GM23338 (cell line): Measurements from ENCODE around the gene POLR3E.

Experiments
- CREB1 ChIP-seq: fragments of 250-450 bp; sonication (Bioruptor Pico); IDR thresholded peaks from 2 replicates; pipeline ENCODE4 v1.5.0; 2020; ENCODE audit warnings: low read depth, mild to moderate bottlenecking, moderate library complexity
- EZH2 ChIP-seq: fragments of 200-600 bp; sonication (generic); IDR thresholded peaks from one replicate; pipeline ENCODE4 v1.8.0; 2017; ENCODE audit warnings: antibody characterized with exemption, mild to moderate bottlenecking, low read depth; ENCODE audit not compliant: unreplicated experiment
- EZH2phosphoT487 ChIP-seq: fragments of 200-600 bp; sonication (generic); IDR thresholded peaks from one replicate; pipeline ENCODE4 v1.8.1; 2018; ENCODE audit warnings: antibody characterized with exemption; ENCODE audit not compliant: unreplicated experiment
- JUNB ChIP-seq: IDR thresholded peaks from one replicate; pipeline ENCODE4 v1.6.1; 2016; ENCODE audit warnings: antibody characterized with exemption; ENCODE audit not compliant: unreplicated experiment
- NANOG ChIP-seq: IDR thresholded peaks from 2 replicates; pipeline ENCODE4 v1.6.1; 2016; ENCODE audit warnings: antibody characterized with exemption, borderline replicate concordance
- POLR2AphosphoS5 ChIP-seq: IDR thresholded peaks from 2 replicates; pipeline ENCODE4 v1.6.1; 2016; ENCODE audit warnings: antibody characterized with exemption, low read depth
- REST ChIP-seq: IDR thresholded peaks from one replicate; pipeline ENCODE4 v1.6.1; 2018; ENCODE audit warnings: antibody characterized with exemption; ENCODE audit not compliant: unreplicated experiment
- STAT1 ChIP-seq: IDR thresholded peaks from one replicate; pipeline ENCODE4 v1.6.1; 2016; ENCODE audit warnings: antibody characterized with exemption; ENCODE audit not compliant: unreplicated experiment
- ZNF331 ChIP-seq: fragments of 250-450 bp; sonication (Bioruptor Pico); IDR thresholded peaks from 2 replicates; pipeline ENCODE4 v1.5.0; 2020; ENCODE audit warnings: low read depth, mild to moderate bottlenecking, moderate library complexity
- ZNF462 ChIP-seq: fragments of 250-450 bp; sonication (Bioruptor Pico); IDR thresholded peaks from 2 replicates; pipeline ENCODE4 v1.5.0; 2020; ENCODE audit warnings: mild to moderate bottlenecking, moderate library complexity
- TF ChIP-seq, protein P1 (sequence below), 2 experiments: fragments of 200-600 bp in 1 of 2; sonication (generic) in 1 of 2; conservative IDR thresholded peaks; 2 replicates each; pipeline versions ENCODE4 v1.5.1 to v1.6.1; 2016 to 2017; ENCODE audit warnings: antibody characterized with exemption in 2 of 2, low read depth in 2 of 2, mild to moderate bottlenecking in 2 of 2, moderate library complexity in 1 of 2
- TF ChIP-seq, protein P2 (sequence below): IDR thresholded peaks from 2 replicates; pipeline ENCODE4 v1.6.1; 2016; ENCODE audit warnings: antibody characterized with exemption

DNA sequence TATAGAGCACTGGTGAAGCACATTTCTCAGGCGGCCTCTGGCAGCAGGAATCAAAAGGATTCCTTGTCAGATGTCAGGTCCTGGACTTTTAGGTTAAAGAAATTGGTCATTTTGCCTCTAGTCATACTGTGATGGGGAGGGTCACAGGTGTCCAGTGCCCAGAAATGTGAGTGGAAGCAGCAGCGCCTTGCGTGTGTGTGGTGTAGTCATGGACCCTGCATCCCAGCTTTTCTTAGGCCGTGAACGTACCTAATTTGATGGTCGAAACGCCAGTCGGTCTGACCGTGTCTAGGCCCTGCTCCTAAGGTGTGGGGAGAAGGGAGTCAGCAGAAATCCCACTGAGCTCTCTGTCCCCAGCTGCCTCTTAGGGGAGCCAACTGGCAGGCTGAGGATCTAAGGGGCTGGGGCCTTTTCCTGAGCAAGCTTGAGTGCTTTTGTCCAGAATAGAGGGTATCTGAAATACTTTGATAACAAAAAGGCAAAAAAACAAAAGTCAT, 32.0 kb downstream of the POLR3E start:
- TF ChIP-seq, protein P1, sequence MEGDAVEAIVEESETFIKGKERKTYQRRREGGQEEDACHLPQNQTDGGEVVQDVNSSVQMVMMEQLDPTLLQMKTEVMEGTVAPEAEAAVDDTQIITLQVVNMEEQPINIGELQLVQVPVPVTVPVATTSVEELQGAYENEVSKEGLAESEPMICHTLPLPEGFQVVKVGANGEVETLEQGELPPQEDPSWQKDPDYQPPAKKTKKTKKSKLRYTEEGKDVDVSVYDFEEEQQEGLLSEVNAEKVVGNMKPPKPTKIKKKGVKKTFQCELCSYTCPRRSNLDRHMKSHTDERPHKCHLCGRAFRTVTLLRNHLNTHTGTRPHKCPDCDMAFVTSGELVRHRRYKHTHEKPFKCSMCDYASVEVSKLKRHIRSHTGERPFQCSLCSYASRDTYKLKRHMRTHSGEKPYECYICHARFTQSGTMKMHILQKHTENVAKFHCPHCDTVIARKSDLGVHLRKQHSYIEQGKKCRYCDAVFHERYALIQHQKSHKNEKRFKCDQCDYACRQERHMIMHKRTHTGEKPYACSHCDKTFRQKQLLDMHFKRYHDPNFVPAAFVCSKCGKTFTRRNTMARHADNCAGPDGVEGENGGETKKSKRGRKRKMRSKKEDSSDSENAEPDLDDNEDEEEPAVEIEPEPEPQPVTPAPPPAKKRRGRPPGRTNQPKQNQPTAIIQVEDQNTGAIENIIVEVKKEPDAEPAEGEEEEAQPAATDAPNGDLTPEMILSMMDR (conservative IDR thresholded peaks at IDR 0.05; ENCODE audit: low read depth in 2 of 2): no peak
- no peak for TF ChIP-seq POLR2AphosphoS5
- no peak for TF ChIP-seq JUNB
- no peak for TF ChIP-seq EZH2
- TF ChIP-seq EZH2phosphoT487: no peak
- TF ChIP-seq CREB1 (CRISPR knock-in tag): no peak
- TF ChIP-seq REST: no peak
- TF ChIP-seq NANOG: no peak
- no peak for TF ChIP-seq ZNF462
- TF ChIP-seq, protein P2, sequence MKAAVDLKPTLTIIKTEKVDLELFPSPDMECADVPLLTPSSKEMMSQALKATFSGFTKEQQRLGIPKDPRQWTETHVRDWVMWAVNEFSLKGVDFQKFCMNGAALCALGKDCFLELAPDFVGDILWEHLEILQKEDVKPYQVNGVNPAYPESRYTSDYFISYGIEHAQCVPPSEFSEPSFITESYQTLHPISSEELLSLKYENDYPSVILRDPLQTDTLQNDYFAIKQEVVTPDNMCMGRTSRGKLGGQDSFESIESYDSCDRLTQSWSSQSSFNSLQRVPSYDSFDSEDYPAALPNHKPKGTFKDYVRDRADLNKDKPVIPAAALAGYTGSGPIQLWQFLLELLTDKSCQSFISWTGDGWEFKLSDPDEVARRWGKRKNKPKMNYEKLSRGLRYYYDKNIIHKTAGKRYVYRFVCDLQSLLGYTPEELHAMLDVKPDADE: no peak
- no peak for TF ChIP-seq STAT1
- TF ChIP-seq ZNF331 (CRISPR knock-in tag): no peak
